ENCODE data around the gene HNRNPA1. TPM values are rescaled to one million over a fixed set of nuclear protein-coding genes. Genes with fewer than 3 reads are reported as not detected.

The HNRNPA1 gene
- total and polyA plus RNA-seq, 9 of the 15 experiments (the other 6 are each of a cell fraction or from before 2014, with no cell fraction given): 1,166 to 2,703 (median 1,815) TPM

GRCh38 chr12:54304187-54304810 lies 23.8 kb downstream of the HNRNPA1 start (continued):
- no peak for TF ChIP-seq FOS (IDR thresholded peaks at IDR 0.05; ENCODE audit: extremely low read depth, insufficient read length)
- TF ChIP-seq ZNF764 (CRISPR knock-in tag; IDR thresholded peaks at IDR 0.05; ENCODE audit: low read depth): no peak
- TF ChIP-seq EP300 (IDR thresholded peaks at IDR 0.05; ENCODE audit: low read length): peak; percentile 99
- TF ChIP-seq POU5F1 (IDR thresholded peaks at IDR 0.05; ENCODE audit: borderline replicate concordance, low read depth, low read length, partially characterized antibody): no peak
- TF ChIP-seq FOXP1 (CRISPR knock-in tag; IDR thresholded peaks at IDR 0.05): peak; percentile 93
- no peak for TF ChIP-seq PCBP2 (IDR thresholded peaks at IDR 0.05; ENCODE audit: low read depth, low read length, poor library complexity, severe bottlenecking)
- no peak; the same call in 1 of the 2 replicates for TF ChIP-seq HMGXB4 (CRISPR knock-in tag; IDR thresholded peaks at IDR 0.05)
- no peak; a peak in 1 of 4 replicates for TF ChIP-seq FOXA3 (CRISPR knock-in tag; conservative IDR thresholded peaks at IDR 0.05 in 1 of 2, IDR thresholded peaks at IDR 0.05 in 1 of 2)
- no peak for TF ChIP-seq EZH2 (IDR thresholded peaks at IDR 0.05; ENCODE audit: borderline replicate concordance, low read depth, low read length)
- no peak for TF ChIP-seq BRCA1 (IDR thresholded peaks at IDR 0.05)
- no peak for TF ChIP-seq BRCA1 (CRISPR knock-in tag; IDR thresholded peaks at IDR 0.05)
- no peak for TF ChIP-seq NFXL1 (CRISPR knock-in tag; IDR thresholded peaks at IDR 0.05)
- TF ChIP-seq RAD51 (IDR thresholded peaks at IDR 0.05; ENCODE audit: borderline replicate concordance, low read depth): peak; percentile 47; the same call in 1 of the 2 replicates
- TF ChIP-seq PPARD (CRISPR knock-in tag; IDR thresholded peaks at IDR 0.05): no peak
- no peak for TF ChIP-seq ZNF253 (CRISPR knock-in tag; conservative IDR thresholded peaks at IDR 0.05)
- TF ChIP-seq DPF2 (IDR thresholded peaks at IDR 0.05): peak; percentile 99
- TF ChIP-seq DLX4 (CRISPR knock-in tag; IDR thresholded peaks at IDR 0.05): no peak
- TF ChIP-seq PURB (CRISPR knock-in tag; IDR thresholded peaks at IDR 0.05; ENCODE audit: low read depth): no peak
- no peak for TF ChIP-seq ZNF780A (CRISPR knock-in tag; IDR thresholded peaks at IDR 0.05)
- no peak for TF ChIP-seq RBM15 (IDR thresholded peaks at IDR 0.05; ENCODE audit: insufficient read depth, low read length)
- TF ChIP-seq CREB3 (tag; conservative IDR thresholded peaks at IDR 0.05; ENCODE audit: low read depth): peak; percentile 70; the same call in 1 of the 2 replicates
- peak; percentile 78; the same call in 1 of the 2 replicates for TF ChIP-seq MTA1 (IDR thresholded peaks at IDR 0.05; ENCODE audit: borderline replicate concordance)
- no peak for TF ChIP-seq ZNF280B (CRISPR knock-in tag; IDR thresholded peaks at IDR 0.05)

Measured in K562 (cell line).